ENCODE results near the gene OXNAD1. TPM values are rescaled to one million over a fixed set of nuclear protein-coding genes. Genes with fewer than 3 reads are reported as not detected.
A peak's percentile ranks its signal among the peaks of the same experiment; 100 is the strongest.

Gene OXNAD1
- total RNA-seq, 5 donors from 2014 or later (not counting 1 experiment from before 2014, with no cell fraction given) = 78.5 to 218 (median 101) TPM

DNA sequence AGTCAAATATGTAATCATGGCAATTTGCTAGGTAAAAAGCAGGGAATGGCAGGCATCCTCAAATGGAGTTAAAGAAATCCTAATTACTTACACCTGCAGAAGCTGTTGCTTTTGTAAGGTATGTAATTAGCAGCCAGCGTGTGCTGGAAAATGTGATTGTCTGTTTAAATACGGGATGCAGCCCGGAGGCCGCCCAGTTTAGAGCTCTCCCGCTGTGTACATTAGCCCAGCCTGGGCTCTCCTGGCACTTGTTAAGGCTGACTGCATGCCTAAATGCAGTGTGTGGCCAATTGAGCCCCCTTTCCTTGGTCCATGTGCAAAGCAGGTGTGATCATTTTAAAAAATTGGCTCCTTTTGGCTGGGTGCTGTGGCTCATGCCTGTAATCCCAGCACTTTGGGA, 9.3 kb upstream of the OXNAD1 start:
- Histone ChIP-seq H3K4me1 (ENCODE audit: control insufficient read depth in 1 of 2, extremely low read depth in 1 of 2, insufficient read depth in 2 of 2, low read length in 2 of 2) (peaks cover 3% of the 10 kb centered on the region in 2 experiments), H3K9me3 (no peaks in the 10 kb centered on the region), H3K27ac (ENCODE audit: low read length) (no peak overlapping the region), H3K4me3 (ENCODE audit: control insufficient read depth in 1 of 2, extremely low read depth in 1 of 2, low read length in 1 of 2) (no peak overlapping the region), H3K27me3 (replicated peaks in 1 of 2; ENCODE audit: control insufficient read depth in 2 of 2, extremely low read depth in 1 of 2, insufficient read depth in 2 of 2, low read length in 1 of 2) (no peaks in the 10 kb centered on the region), H3K36me3 (ENCODE audit: control insufficient read depth in 2 of 2, extremely low read depth in 1 of 2, insufficient read depth in 1 of 2, low read length in 1 of 2) (peaks cover 5 to 13% of the 10 kb centered on the region in 2 donors)
- WGBS (ENCODE audit: insufficient coverage) = 98% methylated on average over 5 of the region's 5 CpGs
- Mint-ChIP-seq H3K27ac (no peak overlapping the region), H3K4me3 (no peak overlapping the region), H3K9me3 (no peaks in the 10 kb centered on the region), H3K36me3 (peaks cover 6% of the 10 kb centered on the region), H3K4me1 (peaks cover 7 to 16% (median 12%) of the 10 kb centered on the region in 3 donors), H3K27me3 (no peaks in the 10 kb centered on the region)
- ATAC-seq (replicated peaks in 1 of 4) = no peak
- ChIA-PET CTCF (no interaction called here), POLR2A (no interaction called here)
- no peak for DNase-seq

- Mint-ChIP-seq H3K27ac (no peak overlapping the region), H3K4me3 (no peak overlapping the region), H3K4me1 (peaks cover 7 to 16% (median 14%) of the 10 kb centered on the region in 3 donors), H3K27me3 (no peaks in the 10 kb centered on the region), H3K9me3 (no peaks in the 10 kb centered on the region), H3K36me3 (peaks cover 9% of the 10 kb centered on the region)
- H3K36me3 ChIP-seq (ENCODE audit: control insufficient read depth in 2 of 2, extremely low read depth in 1 of 2, insufficient read depth in 1 of 2, low read length in 1 of 2) = peaks cover 5 to 13% of the 10 kb centered on the region in 2 donors
- ATAC-seq (replicated peaks in 1 of 4) = no peak
- ChIA-PET POLR2A (no interaction called here), CTCF (no interaction called here)
- H3K27ac ChIP-seq (ENCODE audit: low read length) = no peak overlapping the region
- no peak for DNase-seq
- H3K9me3 ChIP-seq = no peaks in the 10 kb centered on the region
- peaks cover 3% of the 10 kb centered on the region in 2 experiments for H3K4me1 ChIP-seq (ENCODE audit: control insufficient read depth in 1 of 2, extremely low read depth in 1 of 2, insufficient read depth in 2 of 2, low read length in 2 of 2)
- WGBS (ENCODE audit: insufficient coverage) = 100% methylated on average over 2 of the region's 2 CpGs
- H3K27me3 ChIP-seq (replicated peaks in 1 of 2; ENCODE audit: control insufficient read depth in 2 of 2, extremely low read depth in 1 of 2, insufficient read depth in 2 of 2, low read length in 1 of 2) = no peaks in the 10 kb centered on the region
- no peak overlapping the region for H3K4me3 ChIP-seq (ENCODE audit: control insufficient read depth in 1 of 2, extremely low read depth in 1 of 2, low read length in 1 of 2)
These were observed 7.7 kb upstream of the OXNAD1 start for GRCh38 chr3:16257309-16257708.

GRCh38 chr3:16258177-16258576, 6.8 kb upstream of the OXNAD1 start:
- no peak overlapping the region for H3K4me3 ChIP-seq (ENCODE audit: control insufficient read depth in 1 of 2, extremely low read depth in 1 of 2, low read length in 1 of 2)
- peaks cover 5 to 13% of the 10 kb centered on the region in 2 donors for H3K36me3 ChIP-seq (ENCODE audit: control insufficient read depth in 2 of 2, extremely low read depth in 1 of 2, insufficient read depth in 1 of 2, low read length in 1 of 2)
- ATAC-seq (replicated peaks in 1 of 4) = no peak

GRCh38 chr3:16258866-16259265, 6.1 kb upstream of the OXNAD1 start:
- ChIA-PET CTCF (no interaction called here), POLR2A (interaction anchor here (0.5 to 0.9 kb wide), 3 partner anchors 15 to 451 kb away, joined by 3 read pairs; no protein-coding TSS in a partner anchor)
- no peak overlapping the region for H3K27ac ChIP-seq (ENCODE audit: low read length)
- Mint-ChIP-seq H3K27ac (no peak overlapping the region), H3K27me3 (no peaks in the 10 kb centered on the region), H3K9me3 (no peaks in the 10 kb centered on the region), H3K36me3 (peaks cover 9% of the 10 kb centered on the region), H3K4me1 (peaks cover 8 to 18% (median 14%) of the 10 kb centered on the region in 3 donors), H3K4me3 (no peak overlapping the region)
- WGBS (ENCODE audit: insufficient coverage) = 0% methylated on average over 1 of the region's 1 CpG
- H3K4me3 ChIP-seq (ENCODE audit: control insufficient read depth in 1 of 2, extremely low read depth in 1 of 2, low read length in 1 of 2) = no peak overlapping the region
- H3K27me3 ChIP-seq (replicated peaks in 1 of 2; ENCODE audit: control insufficient read depth in 2 of 2, extremely low read depth in 1 of 2, insufficient read depth in 2 of 2, low read length in 1 of 2) = no peaks in the 10 kb centered on the region
- H3K36me3 ChIP-seq (ENCODE audit: control insufficient read depth in 2 of 2, extremely low read depth in 1 of 2, insufficient read depth in 1 of 2, low read length in 1 of 2) = peaks cover 5 to 13% of the 10 kb centered on the region in 2 donors
- no peak for DNase-seq
- peaks cover 3 to 4% of the 10 kb centered on the region in 2 experiments for H3K4me1 ChIP-seq (ENCODE audit: control insufficient read depth in 1 of 2, extremely low read depth in 1 of 2, insufficient read depth in 2 of 2, low read length in 2 of 2)
- no peaks in the 10 kb centered on the region for H3K9me3 ChIP-seq
- ATAC-seq (replicated peaks in 1 of 4) = peak in 1 of 4 experiments; percentile 75

More at GRCh38 chr3:16258177-16258576, 6.8 kb upstream of the OXNAD1 start:
- Mint-ChIP-seq H3K27ac (no peak overlapping the region), H3K4me1 (peaks cover 7 to 16% (median 14%) of the 10 kb centered on the region in 3 donors), H3K27me3 (no peaks in the 10 kb centered on the region), H3K9me3 (no peaks in the 10 kb centered on the region), H3K36me3 (peaks cover 9% of the 10 kb centered on the region), H3K4me3 (no peak overlapping the region)
- WGBS (ENCODE audit: insufficient coverage) = 87% methylated on average over 5 of the region's 5 CpGs
- Histone ChIP-seq H3K9me3 (no peaks in the 10 kb centered on the region), H3K27ac (ENCODE audit: low read length) (no peak overlapping the region), H3K27me3 (replicated peaks in 1 of 2; ENCODE audit: control insufficient read depth in 2 of 2, extremely low read depth in 1 of 2, insufficient read depth in 2 of 2, low read length in 1 of 2) (no peaks in the 10 kb centered on the region), H3K4me1 (ENCODE audit: control insufficient read depth in 1 of 2, extremely low read depth in 1 of 2, insufficient read depth in 2 of 2, low read length in 2 of 2) (peaks cover 3% of the 10 kb centered on the region in 2 experiments)
- CTCF ChIA-PET = interaction anchor here in 1 of 2 donors (0.6 kb wide), 1 partner anchor 14 kb away, joined by 3 read pairs; no protein-coding TSS in a partner anchor
- no peak for DNase-seq
- POLR2A ChIA-PET = no interaction called here

DNA sequence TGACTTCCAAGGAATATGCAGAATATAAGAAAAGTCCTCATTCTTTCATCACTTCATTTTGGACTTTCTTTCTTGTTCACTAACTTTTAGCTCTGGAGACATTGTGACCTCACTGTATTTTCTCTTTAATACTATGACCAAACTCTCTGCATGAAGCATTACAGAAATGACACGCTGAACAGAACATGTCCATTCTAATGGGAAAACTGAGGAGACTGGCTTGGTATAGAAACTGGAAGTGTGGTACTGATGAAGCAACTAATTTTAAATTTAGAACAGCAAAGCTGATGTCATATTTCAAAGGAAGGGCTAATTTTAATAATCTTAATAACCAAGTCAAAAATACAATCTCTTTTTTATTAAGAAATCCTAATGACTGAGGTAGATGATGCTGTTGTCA, 5.0 kb upstream of the OXNAD1 start:
- H3K4me1 Mint-ChIP-seq = peaks cover 14 to 23% (median 18%) of the 10 kb centered on the region in 3 donors
- POLR2A ChIA-PET = no interaction called here
- H3K27me3 Mint-ChIP-seq = no peaks in the 10 kb centered on the region
- no CpG with 5 or more reads among the region's 1 CpG for WGBS (ENCODE audit: insufficient coverage)
- H3K27ac Mint-ChIP-seq = no peak overlapping the region
- Histone ChIP-seq H3K4me1 (ENCODE audit: control insufficient read depth in 1 of 2, extremely low read depth in 1 of 2, insufficient read depth in 2 of 2, low read length in 2 of 2) (peaks cover 7 to 8% of the 10 kb centered on the region in 2 experiments), H3K27me3 (replicated peaks in 1 of 2; ENCODE audit: control insufficient read depth in 2 of 2, extremely low read depth in 1 of 2, insufficient read depth in 2 of 2, low read length in 1 of 2) (no peaks in the 10 kb centered on the region), H3K4me3 (ENCODE audit: control insufficient read depth in 1 of 2, extremely low read depth in 1 of 2, low read length in 1 of 2) (no peak overlapping the region), H3K36me3 (ENCODE audit: control insufficient read depth in 2 of 2, extremely low read depth in 1 of 2, insufficient read depth in 1 of 2, low read length in 1 of 2) (peaks cover 5 to 13% of the 10 kb centered on the region in 2 donors), H3K27ac (ENCODE audit: low read length) (no peak overlapping the region), H3K9me3 (no peaks in the 10 kb centered on the region)
- DNase-seq (no peak), ATAC-seq (replicated peaks in 1 of 4) (no peak)
- no peaks in the 10 kb centered on the region for H3K9me3 Mint-ChIP-seq
- peaks cover 9% of the 10 kb centered on the region for H3K36me3 Mint-ChIP-seq
- CTCF ChIA-PET = no interaction called here
- no peak overlapping the region for H3K4me3 Mint-ChIP-seq

GRCh38 chr3:16262174-16262573, 2.8 kb upstream of the OXNAD1 start:
- Mint-ChIP-seq H3K4me1 (peaks cover 33 to 41% (median 37%) of the 10 kb centered on the region in 3 donors), H3K4me3 (no peak overlapping the region), H3K27me3 (no peaks in the 10 kb centered on the region), H3K9me3 (no peaks in the 10 kb centered on the region), H3K27ac (no peak overlapping the region), H3K36me3 (peaks cover 9% of the 10 kb centered on the region)
- WGBS (ENCODE audit: insufficient coverage) = 85% methylated on average over 4 of the region's 4 CpGs
- POLR2A ChIA-PET = no interaction called here
- ATAC-seq (replicated peaks in 1 of 4) (no peak), DNase-seq (no peak)
- Histone ChIP-seq H3K4me1 (ENCODE audit: control insufficient read depth in 1 of 2, extremely low read depth in 1 of 2, insufficient read depth in 2 of 2, low read length in 2 of 2) (peaks cover 13 to 17% of the 10 kb centered on the region in 2 experiments), H3K27ac (ENCODE audit: low read length) (no peak overlapping the region), H3K27me3 (replicated peaks in 1 of 2; ENCODE audit: control insufficient read depth in 2 of 2, extremely low read depth in 1 of 2, insufficient read depth in 2 of 2, low read length in 1 of 2) (no peaks in the 10 kb centered on the region), H3K36me3 (ENCODE audit: control insufficient read depth in 2 of 2, extremely low read depth in 1 of 2, insufficient read depth in 1 of 2, low read length in 1 of 2) (peaks cover 0 to 13% of the 10 kb centered on the region in 2 donors), H3K4me3 (ENCODE audit: control insufficient read depth in 1 of 2, extremely low read depth in 1 of 2, low read length in 1 of 2) (no peak overlapping the region), H3K9me3 (no peaks in the 10 kb centered on the region)
- CTCF ChIA-PET = no interaction called here

All from T-cell (primary cell).